GM12873 (cell line): ENCODE results near the gene OR4K17.

Experiments used
- CTCF ChIP-seq: IDR thresholded peaks from 2 replicates; pipeline ENCODE4 v1.5.1; 2012; ENCODE audit warnings: low read depth, mild to moderate bottlenecking, moderate library complexity, low read length, control low read depth; ENCODE audit not compliant: insufficient read depth; ENCODE audit errors: missing control alignments

Gene OR4K17

GRCh38 chr14:20110438-20110837 lies at the start of gene OR4K17:
TSS of gene OR4K17 (plus strand) at chr14:20110739. CDS start at chr14:20117500, 6,761 bp downstream.
- no peak for TF ChIP-seq CTCF

GRCh38 chr14:20092050-20092449 lies 18.5 kb upstream of the OR4K17 start:
- no peak for TF ChIP-seq CTCF

- no peak for TF ChIP-seq CTCF
Observed at GRCh38 chr14:20093442-20093841, 17.1 kb upstream of the OR4K17 start.

GRCh38 chr14:20112321-20112720 lies 1.8 kb downstream of the OR4K17 start:
- no peak for TF ChIP-seq CTCF

GRCh38 chr14:20116748-20117147 lies 6.2 kb downstream of the OR4K17 start:
- no peak for TF ChIP-seq CTCF

- TF ChIP-seq CTCF, result no peak
Observed at GRCh38 chr14:20118795-20119194, 8.3 kb downstream of the OR4K17 start.

- no peak for TF ChIP-seq CTCF
Observed at GRCh38 chr14:20138520-20138919, 28.0 kb downstream of the OR4K17 start, which contains the start of gene OR4N5. TSS of gene OR4N5 (plus strand) at chr14:20138820. CDS start at chr14:20143736, 4,916 bp downstream.
